ENCODE measurements around the gene MAPK7. TPM values are rescaled to one million over a fixed set of nuclear protein-coding genes. Genes with fewer than 3 reads are reported as not detected.

The MAPK7 gene
- total and polyA plus RNA-seq, 2 donors (not counting 1 experiment from before 2014, with no cell fraction given): 12.8 to 18.8 TPM

DNA sequence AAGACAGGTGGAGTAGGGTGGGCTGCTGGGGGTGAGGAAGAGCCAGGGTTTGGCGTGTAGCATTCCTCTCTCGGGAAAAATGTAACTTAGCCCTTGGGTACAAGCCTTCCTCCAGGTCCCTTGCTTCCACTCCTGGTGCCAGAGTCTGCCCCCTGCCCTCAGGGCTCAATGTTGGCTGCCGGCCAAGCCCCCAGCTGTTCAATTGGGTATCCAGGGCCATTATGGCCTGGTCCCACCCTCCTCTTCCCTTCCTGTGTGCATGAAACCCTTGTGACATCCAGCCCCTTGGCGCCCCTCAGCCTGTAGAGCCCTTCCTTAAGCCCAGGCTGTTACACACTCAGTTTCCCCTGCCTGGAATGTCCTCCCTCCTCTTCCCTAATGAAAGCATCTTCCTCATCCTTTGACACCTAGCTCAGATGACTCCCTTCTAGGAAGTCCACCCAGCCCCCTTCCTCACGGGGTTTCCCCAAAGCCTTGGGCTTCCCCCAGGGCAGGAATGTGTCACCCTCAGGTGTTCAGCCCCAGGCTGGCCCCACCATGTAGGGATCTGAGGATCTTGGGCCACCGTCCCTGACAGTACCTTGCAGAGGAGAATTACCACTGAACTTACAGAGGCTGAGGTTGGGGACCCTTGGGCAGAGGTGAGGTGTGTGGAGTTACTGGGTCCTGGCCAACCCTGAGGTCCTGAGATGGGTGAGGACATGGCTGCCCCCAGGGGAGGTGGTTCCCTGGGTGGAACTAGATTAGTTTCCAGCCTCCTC is 45.7 kb upstream of the MAPK7 start:
- Histone ChIP-seq H3K4me3 (replicated peaks in 1 of 4; ENCODE audit: control extremely low read depth in 1 of 4, insufficient read depth in 1 of 4, low read depth in 3 of 4, low read length in 4 of 4) (no peak overlapping the region), H3K4me2 (ENCODE audit: extremely low read depth, insufficient read depth, low read length) (no peak overlapping the region), H2AFZ (ENCODE audit: low read length) (no peak overlapping the region), H3K9ac (ENCODE audit: insufficient read depth, low read length) (no peak overlapping the region), H3K79me2 (ENCODE audit: control insufficient read depth, insufficient read depth, low read length) (no peaks in the 10 kb centered on the region), H3K4me1 (ENCODE audit: control insufficient read depth, extremely low read depth, insufficient read depth, low read length) (peaks cover 27% of the 10 kb centered on the region), H3K27ac (ENCODE audit: insufficient read depth, low read length) (no peak overlapping the region), H3K27me3 (ENCODE audit: control insufficient read depth, insufficient read depth, low read length) (no peaks in the 10 kb centered on the region), H3K36me3 (ENCODE audit: control insufficient read depth, insufficient read depth, low read length) (peaks cover 13% of the 10 kb centered on the region), H3K9me3 (ENCODE audit: control insufficient read depth, insufficient read depth, low read depth, low read length) (no peaks in the 10 kb centered on the region), H4K20me1 (ENCODE audit: control insufficient read depth, extremely low read depth, insufficient read depth, low read length) (no peaks in the 10 kb centered on the region)
- DNase-seq (ENCODE audit: low read depth in 2 of 2): no peak
- TF ChIP-seq EZH2 (IDR thresholded peaks at IDR 0.05; ENCODE audit: low read length, missing control alignments): no peak

DNA sequence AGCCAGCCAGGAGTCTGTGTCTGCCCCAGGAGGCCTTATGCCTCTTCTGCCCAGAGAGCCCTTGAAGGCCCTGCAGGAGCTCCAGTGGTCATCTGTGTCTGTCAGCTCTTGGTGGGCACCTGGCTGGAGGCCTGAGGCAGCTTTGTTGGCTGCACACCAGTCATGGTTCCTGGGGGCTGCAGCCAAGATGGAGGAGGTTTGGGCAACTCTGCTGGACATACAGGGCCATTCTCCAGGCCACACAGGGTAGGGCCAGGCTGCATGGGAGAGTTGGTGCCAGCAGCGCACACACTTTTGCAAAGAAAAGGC is 45.2 kb upstream of the MAPK7 start:
- Histone ChIP-seq H3K27ac (ENCODE audit: insufficient read depth, low read length) (no peak overlapping the region), H3K4me1 (ENCODE audit: control insufficient read depth, extremely low read depth, insufficient read depth, low read length) (peaks cover 30% of the 10 kb centered on the region), H3K4me3 (replicated peaks in 1 of 4; ENCODE audit: control extremely low read depth in 1 of 4, insufficient read depth in 1 of 4, low read depth in 3 of 4, low read length in 4 of 4) (no peak overlapping the region), H3K79me2 (ENCODE audit: control insufficient read depth, insufficient read depth, low read length) (no peaks in the 10 kb centered on the region), H3K36me3 (ENCODE audit: control insufficient read depth, insufficient read depth, low read length) (peaks cover 13% of the 10 kb centered on the region), H3K27me3 (ENCODE audit: control insufficient read depth, insufficient read depth, low read length) (no peaks in the 10 kb centered on the region), H2AFZ (ENCODE audit: low read length) (no peak overlapping the region), H4K20me1 (ENCODE audit: control insufficient read depth, extremely low read depth, insufficient read depth, low read length) (no peaks in the 10 kb centered on the region), H3K9me3 (ENCODE audit: control insufficient read depth, insufficient read depth, low read depth, low read length) (no peaks in the 10 kb centered on the region), H3K4me2 (ENCODE audit: extremely low read depth, insufficient read depth, low read length) (no peak overlapping the region), H3K9ac (ENCODE audit: insufficient read depth, low read length) (no peak overlapping the region)
- TF ChIP-seq EZH2 (IDR thresholded peaks at IDR 0.05; ENCODE audit: low read length, missing control alignments): no peak
- DNase-seq (ENCODE audit: low read depth in 2 of 2): no peak

DNA sequence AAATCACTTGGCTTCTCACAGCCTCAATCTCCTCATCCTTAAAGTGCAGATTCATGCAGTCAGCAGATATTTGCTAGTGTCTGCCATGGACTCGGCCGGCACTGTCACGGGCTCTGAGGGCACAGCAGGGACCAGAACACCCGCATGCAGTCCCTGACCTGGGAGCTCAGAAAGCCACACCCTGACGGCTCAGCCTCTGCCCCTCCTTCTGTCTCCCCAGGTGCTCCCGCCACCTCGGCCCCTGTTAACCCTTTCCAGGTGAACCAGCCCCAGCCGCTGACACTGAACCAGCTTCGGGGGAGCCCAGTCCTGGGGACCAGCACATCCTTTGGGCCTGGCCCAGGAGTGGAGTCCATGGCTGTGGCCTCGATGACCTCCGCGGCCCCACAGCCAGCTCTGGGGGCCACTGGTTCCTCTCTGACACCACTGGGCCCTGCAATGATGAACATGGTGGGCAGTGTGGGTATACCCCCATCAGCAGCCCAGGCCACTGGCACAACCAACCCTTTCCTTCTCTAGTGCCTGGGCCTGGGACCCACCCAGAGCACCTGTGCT is 44.5 kb upstream of the MAPK7 start:
- H2AFZ ChIP-seq (ENCODE audit: low read length): no peak overlapping the region
- H3K27ac ChIP-seq (ENCODE audit: insufficient read depth, low read length): no peak overlapping the region
- H3K79me2 ChIP-seq (ENCODE audit: control insufficient read depth, insufficient read depth, low read length): no peaks in the 10 kb centered on the region
- H3K27me3 ChIP-seq (ENCODE audit: control insufficient read depth, insufficient read depth, low read length): no peaks in the 10 kb centered on the region
- H3K9ac ChIP-seq (ENCODE audit: insufficient read depth, low read length): no peak overlapping the region
- no peak overlapping the region for H3K4me3 ChIP-seq (replicated peaks in 1 of 4; ENCODE audit: control extremely low read depth in 1 of 4, insufficient read depth in 1 of 4, low read depth in 3 of 4, low read length in 4 of 4)
- H4K20me1 ChIP-seq (ENCODE audit: control insufficient read depth, extremely low read depth, insufficient read depth, low read length): no peaks in the 10 kb centered on the region
- peaks cover 13% of the 10 kb centered on the region for H3K36me3 ChIP-seq (ENCODE audit: control insufficient read depth, insufficient read depth, low read length)
- no peak for DNase-seq (ENCODE audit: low read depth in 2 of 2)
- no peak overlapping the region for H3K4me2 ChIP-seq (ENCODE audit: extremely low read depth, insufficient read depth, low read length)
- H3K9me3 ChIP-seq (ENCODE audit: control insufficient read depth, insufficient read depth, low read depth, low read length): no peaks in the 10 kb centered on the region
- H3K4me1 ChIP-seq (ENCODE audit: control insufficient read depth, extremely low read depth, insufficient read depth, low read length): peaks cover 30% of the 10 kb centered on the region
- no peak for TF ChIP-seq EZH2 (IDR thresholded peaks at IDR 0.05; ENCODE audit: low read length, missing control alignments)
- TF ChIP-seq, protein P1, sequence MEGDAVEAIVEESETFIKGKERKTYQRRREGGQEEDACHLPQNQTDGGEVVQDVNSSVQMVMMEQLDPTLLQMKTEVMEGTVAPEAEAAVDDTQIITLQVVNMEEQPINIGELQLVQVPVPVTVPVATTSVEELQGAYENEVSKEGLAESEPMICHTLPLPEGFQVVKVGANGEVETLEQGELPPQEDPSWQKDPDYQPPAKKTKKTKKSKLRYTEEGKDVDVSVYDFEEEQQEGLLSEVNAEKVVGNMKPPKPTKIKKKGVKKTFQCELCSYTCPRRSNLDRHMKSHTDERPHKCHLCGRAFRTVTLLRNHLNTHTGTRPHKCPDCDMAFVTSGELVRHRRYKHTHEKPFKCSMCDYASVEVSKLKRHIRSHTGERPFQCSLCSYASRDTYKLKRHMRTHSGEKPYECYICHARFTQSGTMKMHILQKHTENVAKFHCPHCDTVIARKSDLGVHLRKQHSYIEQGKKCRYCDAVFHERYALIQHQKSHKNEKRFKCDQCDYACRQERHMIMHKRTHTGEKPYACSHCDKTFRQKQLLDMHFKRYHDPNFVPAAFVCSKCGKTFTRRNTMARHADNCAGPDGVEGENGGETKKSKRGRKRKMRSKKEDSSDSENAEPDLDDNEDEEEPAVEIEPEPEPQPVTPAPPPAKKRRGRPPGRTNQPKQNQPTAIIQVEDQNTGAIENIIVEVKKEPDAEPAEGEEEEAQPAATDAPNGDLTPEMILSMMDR (conservative IDR thresholded peaks at IDR 0.05 in 1 of 2, IDR thresholded peaks at IDR 0.05 in 1 of 2; ENCODE audit: low read depth in 1 of 2, low read length in 2 of 2): no peak

DNA sequence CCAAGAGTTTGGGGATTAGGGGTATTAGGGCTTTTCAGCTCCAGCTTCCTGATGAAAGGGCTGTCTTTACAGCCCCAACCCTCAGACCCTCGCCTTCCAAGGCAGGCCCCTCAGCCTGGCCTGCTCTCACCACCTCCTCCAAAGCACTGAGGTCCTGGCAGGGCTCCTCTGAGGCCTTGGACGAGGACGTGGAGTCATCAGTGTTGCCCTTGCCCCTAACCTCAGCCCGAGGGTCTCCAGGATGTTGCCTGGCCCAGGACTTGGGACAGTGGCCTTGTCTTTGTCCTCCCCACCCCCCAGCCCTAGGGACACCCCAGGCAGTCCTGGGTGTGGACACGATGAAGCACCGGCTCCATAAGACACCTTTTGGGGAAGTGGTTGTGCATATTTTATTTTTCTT is 44.0 kb upstream of the MAPK7 start:
- H3K4me3 ChIP-seq (replicated peaks in 1 of 4; ENCODE audit: control extremely low read depth in 1 of 4, insufficient read depth in 1 of 4, low read depth in 3 of 4, low read length in 4 of 4): no peak overlapping the region
- DNase-seq (ENCODE audit: low read depth in 2 of 2): no peak
- no peak overlapping the region for H2AFZ ChIP-seq (ENCODE audit: low read length)
- H3K36me3 ChIP-seq (ENCODE audit: control insufficient read depth, insufficient read depth, low read length): peaks cover 11% of the 10 kb centered on the region
- H3K27ac ChIP-seq (ENCODE audit: insufficient read depth, low read length): no peak overlapping the region
- H3K9ac ChIP-seq (ENCODE audit: insufficient read depth, low read length): no peak overlapping the region
- no peaks in the 10 kb centered on the region for H4K20me1 ChIP-seq (ENCODE audit: control insufficient read depth, extremely low read depth, insufficient read depth, low read length)
- no peaks in the 10 kb centered on the region for H3K9me3 ChIP-seq (ENCODE audit: control insufficient read depth, insufficient read depth, low read depth, low read length)
- no peak overlapping the region for H3K4me2 ChIP-seq (ENCODE audit: extremely low read depth, insufficient read depth, low read length)
- H3K79me2 ChIP-seq (ENCODE audit: control insufficient read depth, insufficient read depth, low read length): no peaks in the 10 kb centered on the region
- TF ChIP-seq EZH2 (IDR thresholded peaks at IDR 0.05; ENCODE audit: low read length, missing control alignments): no peak
- TF ChIP-seq, protein P1 (conservative IDR thresholded peaks at IDR 0.05 in 1 of 2, IDR thresholded peaks at IDR 0.05 in 1 of 2; ENCODE audit: low read depth in 1 of 2, low read length in 2 of 2): no peak
- H3K4me1 ChIP-seq (ENCODE audit: control insufficient read depth, extremely low read depth, insufficient read depth, low read length): peaks cover 30% of the 10 kb centered on the region
- no peaks in the 10 kb centered on the region for H3K27me3 ChIP-seq (ENCODE audit: control insufficient read depth, insufficient read depth, low read length)

All from fibroblast of lung (primary cell).